Activated CD4-positive, alpha-beta T cell treated with anti-CD3 and anti-CD28 coated beads, Interleukin-2, Interleukin-6, amounts not matched to agents 100 ng/mL and 50 ng/mL, durations not matched to agents 16 hours and 8 hours (primary cell): ENCODE data around the gene ALK.

Experiments
- DNase-seq: peaks from one replicate; pipeline ENCODE4 v3.0.0-alpha.2; 2020

The ALK gene

DNA sequence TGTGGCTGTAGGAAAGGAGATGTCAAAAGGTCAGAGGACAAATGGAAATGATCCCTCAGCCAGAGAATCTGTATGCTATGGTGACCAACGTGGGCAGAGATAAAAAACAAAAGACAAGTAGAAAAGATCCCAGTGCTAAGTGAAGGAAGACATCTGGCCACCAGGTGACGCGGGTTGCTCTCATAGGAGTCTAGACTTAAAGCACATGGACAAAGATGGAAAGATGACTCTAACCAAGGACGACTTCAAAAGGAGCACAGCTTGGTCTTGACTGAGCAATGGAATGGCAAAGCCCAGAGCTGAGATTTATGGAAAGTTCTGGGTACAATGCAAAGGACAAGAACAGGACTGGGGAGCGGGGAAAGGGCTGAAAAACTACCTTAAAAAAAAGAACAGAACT is 709.4 kb downstream of the ALK start:
- no peak for DNase-seq

DNA sequence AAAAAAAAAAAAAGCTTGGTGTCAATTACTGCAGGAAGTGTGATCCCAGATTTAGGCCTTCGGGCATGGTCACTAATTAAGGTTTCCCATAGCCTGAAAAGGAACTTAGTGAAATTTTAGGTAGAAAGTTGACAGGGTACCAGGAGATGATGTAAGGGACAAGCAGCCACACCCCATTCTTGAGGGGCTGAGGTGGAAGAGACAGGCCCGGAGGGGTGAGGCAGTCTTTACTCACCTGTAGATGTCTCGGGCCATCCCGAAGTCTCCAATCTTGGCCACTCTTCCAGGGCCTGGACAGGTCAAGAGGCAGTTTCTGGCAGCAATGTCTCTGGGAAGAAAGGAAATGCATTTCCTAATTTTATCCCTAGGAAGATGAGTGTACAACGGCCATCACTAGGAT is 711.8 kb downstream of the ALK start:
- no peak for DNase-seq

DNA sequence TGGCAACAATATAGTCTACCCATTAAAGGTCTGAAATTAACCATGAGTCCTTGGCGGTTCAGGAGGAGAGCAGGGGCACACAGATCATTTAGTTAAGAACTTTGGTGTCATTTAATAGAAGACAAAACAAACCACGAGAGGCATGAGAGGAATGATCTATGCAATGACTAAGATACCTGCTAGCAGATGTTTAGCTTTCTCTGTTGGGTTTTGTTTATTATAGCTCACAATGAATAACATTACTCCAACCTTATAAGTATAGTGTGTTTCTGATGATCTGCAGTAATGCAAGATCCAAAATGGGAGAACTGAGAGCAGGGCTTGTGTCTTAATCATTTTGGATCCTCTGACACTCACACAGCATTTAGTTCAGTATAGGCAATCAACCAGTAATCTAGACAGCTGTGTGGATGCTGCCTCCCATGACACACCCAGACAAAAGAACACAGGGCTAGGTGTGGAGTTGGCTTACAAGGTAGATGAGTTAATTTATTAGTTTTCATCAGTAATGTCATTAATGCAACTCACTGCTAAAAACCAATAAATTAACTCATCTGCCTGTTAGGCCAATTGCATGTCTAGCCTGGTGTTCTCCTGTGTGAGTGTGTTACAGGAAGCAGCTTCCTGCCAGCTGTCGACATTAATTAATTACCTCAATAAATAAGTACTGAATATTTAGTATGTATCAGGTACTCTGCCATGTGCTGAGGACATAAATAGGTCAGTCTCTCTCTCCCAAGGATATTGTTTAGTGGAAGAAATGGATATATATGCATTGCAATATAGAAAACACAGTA is 713.8 kb downstream of the ALK start:
- no peak for DNase-seq

DNA sequence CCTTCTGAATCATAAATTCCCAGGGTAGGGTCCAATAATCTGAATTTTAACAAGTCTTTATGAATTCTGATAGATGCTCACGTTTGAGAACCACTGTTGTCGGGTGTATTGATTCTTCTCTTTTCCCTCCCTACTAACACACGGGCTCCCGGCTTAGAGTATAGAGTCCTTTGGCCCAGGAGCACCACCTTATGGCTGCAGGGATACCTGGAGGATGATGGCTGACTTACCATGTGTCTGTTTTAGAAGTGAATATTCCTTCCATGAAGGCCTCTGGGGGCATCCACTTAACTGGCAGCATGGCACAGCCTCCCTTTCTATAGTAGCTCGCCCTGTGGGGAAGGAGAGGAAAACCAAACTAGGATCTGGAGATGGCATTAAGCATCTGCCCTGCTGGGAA is 714.4 kb downstream of the ALK start:
- no peak for DNase-seq

DNA sequence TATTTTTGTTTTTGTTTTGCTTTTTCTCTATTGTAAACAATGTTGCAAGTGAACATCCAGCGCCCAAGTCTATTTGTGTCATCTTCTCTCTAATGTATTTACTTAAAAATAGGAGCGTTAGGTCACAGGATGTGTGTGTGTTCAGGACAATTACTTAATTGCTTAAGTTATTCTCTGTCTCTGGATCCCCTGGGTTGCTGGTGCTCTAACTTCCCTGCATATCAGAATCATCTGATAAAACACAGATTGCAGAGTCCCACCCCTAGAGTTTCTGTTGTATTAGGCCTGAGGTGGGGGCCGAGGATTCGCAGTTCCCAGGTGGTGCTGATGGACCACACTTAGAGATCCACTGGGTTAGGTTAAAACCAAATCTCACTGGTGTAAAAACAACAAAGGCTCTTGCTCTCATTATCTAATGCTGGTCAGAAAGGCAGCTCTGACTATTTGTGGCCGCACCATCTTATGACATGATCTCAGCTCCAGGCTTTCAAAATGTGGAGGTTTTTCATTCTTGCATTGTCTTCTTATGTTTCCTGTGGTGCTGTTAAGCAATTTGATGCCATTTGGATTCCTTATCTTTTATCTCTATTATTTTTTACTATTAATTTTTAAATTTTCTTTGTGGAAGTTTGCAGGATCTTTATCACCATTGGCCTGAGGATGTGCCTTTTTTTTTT is 718.4 kb downstream of the ALK start:
- DNase-seq: no peak

DNA sequence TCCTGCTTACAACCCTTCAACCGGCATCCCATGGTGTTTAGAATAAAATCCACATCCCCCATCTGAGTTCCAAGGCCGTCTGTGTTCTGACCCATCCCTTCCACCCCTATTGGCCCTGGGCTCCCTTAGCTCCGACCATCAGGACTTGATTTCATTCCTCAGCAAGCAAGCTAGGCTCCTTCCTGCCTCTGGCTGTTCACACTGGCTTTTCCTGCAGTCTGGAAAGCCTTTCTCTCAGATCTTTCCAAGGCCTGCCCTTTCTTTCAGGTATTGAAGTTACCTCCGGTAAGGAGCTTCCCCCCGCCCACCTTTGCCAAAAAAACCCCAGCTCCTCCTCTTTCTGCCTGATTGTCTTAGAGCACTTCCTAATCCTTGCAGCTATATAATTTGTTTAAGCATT is 719.4 kb downstream of the ALK start:
- no peak for DNase-seq

DNA sequence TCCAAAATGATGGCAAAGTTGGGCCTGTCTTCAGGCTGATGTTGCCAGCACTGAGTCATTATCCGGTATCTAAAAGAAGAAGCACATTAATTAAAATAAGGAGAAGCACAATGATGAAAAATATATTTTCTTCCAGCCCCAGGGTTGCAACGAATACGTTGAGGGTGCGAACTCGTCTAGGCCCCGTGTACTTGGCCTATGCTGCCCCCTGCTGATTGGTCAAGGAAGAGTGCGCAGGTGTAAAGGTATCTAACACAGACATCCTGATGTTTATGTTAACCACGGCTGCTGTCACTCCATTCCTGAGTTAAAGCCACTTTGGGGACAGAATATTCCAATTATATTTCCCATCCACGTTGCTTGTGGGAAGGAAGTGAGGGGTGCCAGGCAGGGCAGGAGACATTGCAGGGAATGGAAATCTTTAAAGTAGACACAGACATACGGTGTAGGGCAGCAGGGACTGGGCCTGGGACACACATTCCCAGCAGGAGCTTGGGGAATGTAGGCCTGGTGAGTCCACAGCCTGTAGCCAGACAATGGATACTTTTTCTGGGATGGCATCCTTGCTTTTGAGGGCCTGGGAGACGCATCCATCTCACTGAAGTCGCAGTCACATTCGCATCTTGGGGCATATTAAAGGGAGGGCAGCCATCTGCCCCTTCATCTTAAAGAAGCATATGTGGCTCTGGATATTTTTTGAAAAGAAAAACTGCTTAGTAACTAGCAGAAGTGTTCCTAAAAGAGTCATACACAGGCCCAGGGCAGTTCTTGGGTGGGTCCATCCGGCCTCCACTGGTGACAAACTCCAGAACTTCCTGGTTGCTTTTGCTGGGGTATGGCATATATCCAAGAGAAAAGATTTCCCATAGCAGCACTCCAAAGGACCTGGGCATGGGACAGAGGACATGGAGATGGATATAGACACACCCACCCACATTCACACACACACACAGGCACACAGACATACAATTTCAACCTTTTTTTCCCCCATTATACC is 724.3 kb downstream of the ALK start:
- peak; percentile 86 for DNase-seq

DNA sequence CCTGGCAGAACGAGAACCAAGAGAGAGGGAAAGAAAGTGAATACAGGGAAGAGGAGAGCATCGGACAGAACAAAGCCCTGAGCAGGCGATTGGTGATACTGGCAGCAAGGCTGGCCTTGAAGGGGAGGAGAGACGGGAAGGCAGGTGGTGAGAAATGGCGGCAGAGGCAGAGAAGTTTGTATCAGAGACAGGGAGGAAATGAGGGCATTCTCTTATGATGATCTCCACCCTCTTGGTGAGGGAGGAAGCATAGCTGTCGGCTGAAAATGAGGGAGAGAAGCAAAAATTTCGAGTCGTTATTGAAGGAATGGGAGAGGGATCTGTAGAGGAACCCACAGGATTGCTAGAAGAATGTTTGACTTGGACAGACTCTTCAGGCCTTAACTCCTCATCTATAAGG is 725.6 kb downstream of the ALK start:
- DNase-seq: no peak

DNA sequence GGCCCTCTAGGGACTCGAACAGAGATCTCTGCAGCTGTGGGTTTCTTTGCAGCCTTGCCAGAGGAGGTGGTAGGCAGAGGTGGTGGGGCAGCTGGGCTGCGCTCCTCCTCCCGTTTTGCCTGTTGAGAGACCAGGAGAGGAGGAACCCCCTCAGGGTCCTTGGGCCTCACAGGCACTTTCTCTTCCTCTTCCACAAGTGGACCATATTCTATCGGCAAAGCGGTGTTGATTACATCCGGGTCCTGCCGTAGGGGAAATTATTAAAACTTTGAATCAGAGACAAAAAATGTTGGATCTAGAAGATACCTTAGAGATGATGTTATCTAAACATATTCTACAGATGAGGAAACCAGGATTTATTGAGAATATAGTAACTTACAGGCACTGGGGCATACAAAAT is 727.7 kb downstream of the ALK start:
- no peak for DNase-seq

DNA sequence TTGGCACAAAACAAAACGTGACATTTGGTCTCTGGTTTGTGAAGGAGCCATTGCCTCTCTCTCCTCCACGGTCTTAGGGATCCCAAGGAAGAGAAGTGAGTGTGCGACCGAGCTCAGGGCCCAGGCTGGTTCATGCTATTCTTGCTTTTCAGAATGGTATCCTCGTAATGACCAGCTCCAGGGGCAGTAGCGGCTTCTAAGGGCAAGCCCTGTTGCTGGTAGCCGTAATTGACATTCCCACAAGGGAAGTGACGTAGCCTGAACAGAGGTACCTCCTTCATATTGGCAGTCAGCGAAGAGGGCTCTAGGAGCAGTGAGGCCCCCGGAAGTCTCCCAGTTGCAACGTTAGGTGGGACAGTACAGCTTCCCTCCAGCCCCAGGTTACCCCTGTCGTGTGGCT is 728.3 kb downstream of the ALK start:
- no peak for DNase-seq

DNA sequence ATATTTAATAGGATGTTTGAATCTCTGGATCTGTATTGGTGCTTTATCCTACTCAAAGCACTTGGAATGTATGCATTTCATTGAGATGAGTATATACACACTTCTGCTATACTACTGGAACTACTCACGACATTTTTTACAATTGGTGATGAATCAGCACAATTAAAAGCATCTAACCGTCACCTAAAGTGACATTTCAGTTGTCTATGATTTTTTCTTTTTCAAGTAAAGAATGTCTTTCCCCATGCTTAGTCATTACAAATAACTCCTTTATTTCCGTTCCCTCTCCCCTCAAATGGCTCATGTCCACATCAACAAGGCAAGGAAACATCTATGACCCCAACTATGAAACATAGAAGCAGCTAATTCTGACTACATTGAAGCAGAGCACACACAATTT is 728.9 kb downstream of the ALK start:
- no peak for DNase-seq

DNA sequence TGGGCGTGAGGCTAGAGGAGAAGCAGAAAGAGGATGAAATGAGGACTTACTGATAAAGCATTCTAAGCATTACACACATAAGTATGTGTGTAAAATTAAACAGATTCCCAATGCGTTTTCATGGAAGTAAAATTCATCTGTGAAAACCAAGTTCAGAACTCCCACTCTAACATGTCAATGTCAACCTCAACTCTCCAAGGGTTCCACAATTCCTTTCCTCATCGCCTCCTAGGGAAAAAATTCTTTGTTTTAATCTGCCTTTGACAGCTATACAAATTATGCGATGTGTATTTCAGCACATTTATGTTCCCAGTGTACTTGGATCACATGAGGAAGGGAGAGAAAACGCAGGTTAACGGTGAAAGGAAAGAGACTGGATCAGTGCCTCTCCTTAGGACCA is 729.6 kb downstream of the ALK start:
- no peak for DNase-seq

DNA sequence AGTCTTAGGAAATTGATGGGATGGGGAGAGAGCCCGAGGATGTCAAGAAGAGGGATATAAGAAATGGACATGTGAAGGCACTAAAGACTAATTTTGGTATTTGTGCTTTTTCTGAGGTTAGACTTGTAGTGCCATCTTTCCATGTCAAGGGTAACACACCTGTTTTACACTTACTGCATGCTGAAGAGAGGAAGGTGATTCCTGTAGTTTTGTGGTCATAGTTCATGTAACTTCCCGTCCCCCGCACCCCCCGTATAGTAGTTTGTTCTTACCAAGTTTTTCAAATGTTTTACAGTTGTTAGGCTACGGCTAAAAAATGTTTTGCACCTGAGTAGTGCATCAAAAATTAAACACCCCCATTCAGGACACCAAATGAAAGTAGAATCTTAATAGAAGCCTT is 732.3 kb downstream of the ALK start:
- DNase-seq: no peak

DNA sequence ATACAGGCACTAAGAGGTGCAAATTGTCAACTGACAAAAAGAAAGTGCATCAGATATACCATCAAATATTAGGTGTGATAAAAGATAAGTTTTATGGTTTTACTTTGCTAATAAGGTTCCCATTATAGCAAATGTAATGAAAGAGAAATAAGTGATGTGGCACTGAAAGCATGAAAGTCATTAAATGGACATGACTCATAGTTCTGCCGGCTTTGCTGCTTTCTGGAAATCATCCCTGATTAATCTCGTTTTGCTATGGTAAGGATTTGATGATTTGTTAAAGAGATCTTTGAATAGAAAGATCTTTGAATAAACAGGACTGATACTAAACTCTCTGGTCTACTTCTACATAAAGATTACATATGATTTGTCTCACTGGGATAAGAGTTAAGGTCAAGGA is 733.5 kb downstream of the ALK start:
- no peak for DNase-seq

DNA sequence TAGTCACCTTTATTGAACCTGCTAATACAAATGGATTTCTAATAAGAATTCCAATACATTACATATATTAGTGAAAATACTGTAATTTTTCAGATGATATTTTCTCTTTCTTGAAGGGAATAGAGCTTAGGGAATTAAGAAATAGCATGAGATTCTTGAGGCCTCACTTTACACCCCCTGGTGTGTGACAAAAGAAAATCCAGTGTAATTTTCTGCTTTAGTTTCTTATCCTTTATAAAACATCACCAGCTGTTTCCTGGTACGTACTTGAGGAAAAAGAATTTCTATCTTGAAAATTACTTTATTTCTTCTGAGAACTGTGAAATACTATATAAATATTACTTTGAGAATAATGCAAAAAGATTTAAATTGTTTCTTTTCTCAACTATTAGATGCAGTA is 734.6 kb downstream of the ALK start:
- no peak for DNase-seq

DNA sequence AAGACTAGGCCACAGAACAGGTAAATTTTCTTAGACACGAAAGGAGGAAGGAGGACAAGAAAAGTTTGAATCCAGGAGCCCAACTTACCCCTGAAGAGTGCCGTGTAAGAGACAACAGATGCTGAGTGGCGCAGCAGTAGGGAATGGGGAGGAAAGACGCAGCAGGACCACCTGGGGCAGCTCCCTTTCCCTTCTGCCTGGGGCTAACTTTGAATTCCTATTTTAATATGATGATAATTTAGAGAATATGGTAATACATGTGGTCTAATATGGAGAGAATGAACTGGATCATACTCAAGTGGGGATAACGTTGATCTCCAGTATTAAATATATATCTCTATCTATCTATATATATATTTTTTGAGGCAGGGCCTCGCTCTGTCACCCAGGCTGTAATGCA is 736.9 kb downstream of the ALK start:
- DNase-seq: no peak

DNA sequence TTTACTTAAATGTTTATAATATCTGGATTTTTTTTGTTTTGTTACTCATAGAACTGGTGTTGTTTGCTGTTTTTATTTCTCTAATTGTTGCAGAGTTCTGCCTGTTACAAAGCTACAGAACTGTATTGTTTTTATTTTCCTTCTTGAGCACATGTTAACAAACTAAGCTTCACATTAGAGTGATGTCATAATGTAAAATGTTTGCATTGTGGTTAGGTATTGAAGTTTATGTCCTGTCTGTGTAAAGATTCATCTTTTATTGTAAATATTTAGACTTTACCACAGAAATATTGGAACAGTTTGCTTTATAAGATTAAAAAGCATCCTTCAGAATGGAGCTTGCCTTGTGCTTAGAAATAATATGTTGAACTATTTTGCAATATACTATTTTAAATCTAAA is 738.5 kb downstream of the ALK start:
- DNase-seq: no peak

DNA sequence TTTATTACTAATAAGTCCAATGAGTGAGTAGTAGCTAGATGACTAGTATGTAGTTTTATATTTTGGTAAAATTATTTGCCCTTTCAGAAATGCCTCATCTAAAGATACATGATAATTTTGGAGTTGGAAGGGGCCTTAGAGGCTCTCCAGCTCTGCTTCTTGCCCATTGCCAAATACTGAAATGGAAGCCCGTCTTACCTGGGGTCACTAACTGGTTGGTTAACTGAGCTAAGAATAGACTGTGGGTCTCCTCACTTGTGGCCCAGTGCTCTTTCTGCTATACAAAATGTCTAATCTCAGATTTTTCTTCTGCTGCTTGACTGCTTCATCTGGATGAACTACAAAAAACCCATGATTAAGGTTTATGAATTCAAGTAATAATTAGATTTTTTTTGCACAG is 739.1 kb downstream of the ALK start:
- DNase-seq: no peak

DNA sequence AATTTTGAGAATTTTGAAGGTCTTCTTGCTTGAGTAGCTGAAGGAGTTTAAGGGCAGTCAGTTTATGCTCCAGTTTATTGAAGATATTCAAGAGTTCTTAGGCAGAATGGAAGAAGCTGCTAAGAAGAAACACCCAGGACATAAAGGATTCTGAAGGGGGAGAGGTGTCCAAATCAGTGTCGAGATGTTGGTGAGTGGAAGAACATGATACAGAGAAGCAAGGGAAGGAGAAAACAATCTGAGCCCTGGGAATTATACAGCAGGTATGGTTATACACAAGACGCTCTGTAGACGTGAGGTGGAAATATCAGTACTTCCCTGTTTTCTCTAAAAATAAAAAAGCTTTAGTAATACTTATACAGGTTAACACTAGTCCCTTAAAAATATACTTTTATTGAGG is 746.0 kb downstream of the ALK start:
- no peak for DNase-seq

DNA sequence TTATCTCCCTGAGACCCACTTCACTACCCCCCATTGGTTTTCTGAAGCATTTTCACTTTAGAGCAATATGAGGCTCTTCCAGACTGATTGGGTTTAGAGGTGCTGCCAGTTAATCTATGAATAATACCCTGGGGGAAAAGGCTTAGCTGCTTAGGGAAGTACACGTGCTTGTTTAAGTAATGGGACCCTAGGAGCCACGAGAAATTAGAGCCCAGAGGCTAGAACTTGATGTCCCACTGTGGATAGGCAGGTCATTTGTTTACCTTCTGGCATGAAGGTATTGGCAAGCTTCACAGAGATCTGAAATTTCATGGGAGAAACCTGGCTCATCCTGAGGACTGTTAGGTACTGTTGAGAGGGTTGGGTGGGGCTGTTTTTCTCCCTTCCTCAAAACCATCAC is 746.4 kb downstream of the ALK start:
- no peak for DNase-seq

DNA sequence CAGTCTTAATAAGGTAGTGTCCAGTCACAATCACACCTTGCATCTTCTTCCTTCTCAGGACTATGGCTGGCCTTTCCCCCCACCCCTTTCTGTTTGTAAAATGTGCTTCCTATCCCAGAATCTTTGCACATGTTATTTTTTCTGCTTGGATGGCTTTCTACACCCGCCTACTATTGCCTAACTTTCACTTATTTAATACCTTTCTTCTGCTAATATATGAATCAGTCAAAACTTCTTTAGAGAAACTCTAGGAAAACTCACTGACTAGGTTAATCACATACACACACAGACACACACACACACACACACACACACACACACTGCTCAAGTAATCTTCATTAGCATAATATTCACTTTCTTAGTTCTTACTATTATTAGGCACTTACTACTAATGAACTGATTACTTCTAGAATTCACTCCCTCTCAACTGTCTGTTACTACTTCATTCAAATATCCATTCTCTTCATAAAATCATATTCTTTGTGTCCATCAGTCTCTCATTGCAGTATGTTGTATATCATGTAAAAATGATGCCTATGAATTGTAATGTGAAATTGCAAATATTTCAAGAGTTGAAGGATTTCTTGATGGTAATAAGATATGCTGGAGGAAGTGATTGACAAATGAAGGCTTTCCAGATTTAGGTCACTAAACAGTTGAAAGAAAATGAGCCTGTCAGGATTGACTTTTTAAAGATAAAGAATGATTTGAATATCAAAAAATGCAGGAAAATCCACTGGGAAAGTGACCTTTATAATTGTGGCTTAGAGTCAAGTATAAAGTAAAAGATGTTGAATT is 754.9 kb downstream of the ALK start:
- no peak for DNase-seq

DNA sequence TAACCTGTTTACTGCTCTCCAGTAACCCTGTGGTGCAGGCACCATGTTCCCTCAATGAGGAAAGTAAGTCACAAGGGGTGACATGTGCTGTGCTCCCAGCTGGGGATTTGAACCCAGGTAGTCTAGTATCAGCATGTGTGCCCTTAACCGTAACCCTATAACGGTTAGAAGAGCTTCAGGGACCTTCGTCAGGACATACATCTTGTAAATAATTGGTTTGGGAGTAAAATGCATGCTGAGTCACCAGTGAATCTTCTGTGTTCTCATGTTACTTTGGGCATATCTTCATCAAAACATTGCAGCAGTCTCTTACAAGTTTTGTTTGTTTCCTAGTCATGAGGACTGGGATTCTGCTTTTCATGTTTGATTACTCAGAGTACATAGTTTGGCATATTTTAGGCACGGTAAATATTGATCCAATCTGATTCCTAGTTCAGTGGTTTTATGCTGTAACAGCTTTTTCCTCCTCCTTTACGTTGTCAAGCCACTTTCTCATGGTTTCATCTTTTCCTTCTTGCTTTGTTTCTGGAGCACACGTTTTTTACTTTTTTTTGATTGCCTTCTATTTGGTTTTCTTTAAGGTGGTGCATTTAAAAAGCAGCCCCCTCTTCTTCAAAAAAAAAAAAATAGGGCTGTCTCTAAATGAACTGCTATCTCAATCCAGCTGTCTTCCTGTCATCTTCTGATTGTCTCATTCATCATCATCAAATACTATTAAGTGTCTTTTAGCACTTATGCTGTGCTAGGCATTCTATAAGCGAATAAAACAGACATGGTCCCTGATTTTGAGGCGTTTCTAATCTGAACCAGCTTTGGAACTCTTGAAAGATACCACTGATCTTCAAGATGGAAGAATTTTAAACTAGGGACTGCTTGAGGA is 755.8 kb downstream of the ALK start:
- no peak for DNase-seq
